HG03175 (cell line): Measurements from ENCODE around the gene SH3RF3.
"Not testable (repeated sequence)": the region's sequence is repeated elsewhere in the genome, so short reads cannot be mapped to it uniquely, and the experiment has no call there.

Experiments
- ATAC-seq: cut with Tn5 transposase; IDR thresholded peaks from one replicate; pipeline ENCODE4 v1.9.1; 2021; ENCODE audit warnings: mild to moderate bottlenecking, moderate library complexity; ENCODE audit not compliant: unreplicated experiment

Gene SH3RF3

DNA sequence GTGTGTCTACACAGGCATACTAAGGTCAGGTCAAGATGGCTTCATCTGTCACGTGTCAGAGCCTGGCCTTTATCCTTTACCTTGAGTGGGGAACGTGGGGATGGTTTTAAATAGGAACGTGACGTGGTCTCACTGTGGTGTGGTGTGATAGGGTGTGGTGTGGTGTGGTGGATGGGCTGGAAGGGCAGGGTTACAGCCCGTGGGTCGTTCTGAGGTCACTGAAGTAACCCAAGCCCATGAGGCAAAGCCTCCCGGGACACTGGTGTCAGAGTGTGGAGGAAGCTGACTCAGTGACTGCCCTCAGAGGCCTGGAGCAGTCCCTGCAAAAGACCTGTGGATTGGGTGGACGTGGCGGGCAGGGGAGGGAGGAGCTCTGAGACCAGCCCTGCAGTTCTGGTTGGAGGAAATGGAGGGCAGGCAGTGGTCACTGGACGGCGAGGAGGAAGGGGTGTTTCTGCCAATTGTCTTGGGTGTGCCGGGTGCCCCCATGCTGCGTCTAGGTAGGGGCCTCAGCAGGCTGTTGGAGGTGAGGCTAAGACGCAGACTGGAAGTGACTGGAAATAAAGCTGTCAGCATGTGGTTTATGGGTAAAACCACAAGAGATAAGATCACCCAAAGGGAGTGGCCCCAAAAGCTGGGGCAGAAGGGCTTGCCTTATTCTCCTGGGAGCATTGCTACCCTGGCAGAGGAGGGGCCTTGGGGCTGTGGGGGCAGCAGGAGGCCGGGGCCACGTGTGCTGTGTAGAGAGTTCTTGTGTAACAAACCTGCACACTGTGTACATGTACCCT, 84.8 kb downstream of the SH3RF3 start:
- peak; percentile 61 for ATAC-seq

GRCh38 chr2:109214651-109215371, 85.8 kb downstream of the SH3RF3 start:
- ATAC-seq = no peak

GRCh38 chr2:109215866-109216265, 86.9 kb downstream of the SH3RF3 start:
- no peak for ATAC-seq

DNA sequence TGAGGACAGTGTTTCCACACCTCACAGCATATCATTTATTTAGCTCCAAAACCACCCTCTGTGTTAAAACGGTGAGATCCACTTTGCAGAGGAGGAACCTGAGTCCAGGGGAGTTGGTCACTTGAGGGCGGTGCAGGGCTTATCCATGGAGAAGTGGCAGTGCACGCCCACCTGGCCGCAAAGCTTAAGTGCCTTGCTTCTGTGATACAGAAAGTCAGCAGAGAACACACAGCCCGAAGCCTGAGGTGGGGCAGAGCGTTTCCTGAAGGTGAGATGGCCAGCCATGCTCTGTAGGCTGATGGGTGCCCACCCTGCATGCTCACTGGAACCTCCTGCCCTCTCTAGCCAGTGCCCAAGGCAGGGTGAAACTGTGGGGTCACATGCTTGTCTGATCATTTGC, 87.3 kb downstream of the SH3RF3 start:
- ATAC-seq = no peak

- ATAC-seq = no peak
Measured at GRCh38 chr2:109217362-109218086, 88.5 kb downstream of the SH3RF3 start.

DNA sequence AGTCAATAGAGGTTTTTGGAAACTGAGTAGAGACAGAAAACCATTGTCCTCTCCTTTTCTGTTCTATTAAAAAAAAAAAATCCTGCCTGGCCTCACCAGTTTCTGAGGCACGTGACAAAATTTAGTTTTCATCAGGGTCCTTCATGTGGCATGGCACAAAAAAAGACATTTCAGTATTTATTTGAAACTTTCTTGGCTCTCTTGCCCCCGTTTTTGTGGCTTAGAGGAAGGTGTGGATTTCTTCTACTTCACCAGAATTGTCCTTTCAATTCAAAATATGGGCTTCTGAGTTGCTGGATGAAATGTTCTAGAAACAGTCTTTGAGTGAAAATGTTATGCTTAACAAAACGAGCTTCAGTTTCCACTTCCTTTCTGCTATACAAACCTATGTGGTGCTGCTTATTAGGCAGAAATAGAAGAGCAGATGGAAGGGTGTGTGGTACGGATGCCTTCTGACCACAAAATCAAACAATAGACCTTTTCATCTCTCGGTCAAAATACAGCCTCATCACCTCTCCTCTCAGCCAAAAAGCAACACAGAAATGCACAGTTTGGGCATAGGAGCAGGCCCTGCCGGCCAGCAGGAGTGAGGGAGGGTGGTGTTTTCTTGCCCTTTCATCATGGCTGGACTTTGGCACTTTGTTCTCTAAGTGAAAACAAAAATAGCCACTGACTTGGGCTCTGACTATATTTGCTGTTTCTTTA, 89.2 kb downstream of the SH3RF3 start:
- peak; percentile 56 for ATAC-seq

GRCh38 chr2:109218792-109219126, 89.8 kb downstream of the SH3RF3 start:
- no peak for ATAC-seq

- no peak for ATAC-seq
Measured at GRCh38 chr2:109220860-109221259, 91.9 kb downstream of the SH3RF3 start.

GRCh38 chr2:109221316-109221715, 92.3 kb downstream of the SH3RF3 start:
- not testable (repeated sequence) for ATAC-seq

- ATAC-seq = no peak
Measured at GRCh38 chr2:109222422-109222821, 93.4 kb downstream of the SH3RF3 start.

DNA sequence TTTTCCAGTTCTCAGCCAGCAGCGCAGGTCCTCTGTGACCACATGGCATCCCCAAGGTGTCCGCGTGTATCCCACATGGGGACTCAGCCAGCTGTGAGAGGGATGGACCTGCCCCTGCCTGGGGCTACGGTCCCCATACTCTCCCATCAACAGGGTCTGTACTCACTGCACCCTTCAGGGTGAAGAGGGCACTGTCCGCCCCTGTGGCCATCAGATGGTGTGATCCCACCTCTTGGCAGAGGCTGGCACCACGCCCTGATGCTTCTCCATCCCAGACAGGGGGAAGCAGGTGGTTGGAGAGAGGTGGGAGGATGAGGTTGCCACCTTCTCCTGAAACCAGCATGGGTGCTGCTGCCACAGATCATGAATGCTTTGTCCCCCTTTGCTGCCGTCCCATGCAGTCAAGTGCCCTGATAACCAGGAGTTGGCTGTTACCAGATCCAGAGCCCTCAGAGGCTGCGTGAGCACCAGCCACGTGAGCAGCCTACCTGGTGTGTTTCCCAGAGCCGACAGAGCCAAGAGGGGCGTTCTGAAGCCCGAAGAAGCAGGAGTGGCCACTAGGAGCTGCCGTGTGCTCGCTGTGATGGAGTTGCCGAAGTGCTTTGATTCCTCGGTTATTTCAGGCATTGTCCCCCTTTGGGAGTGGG, 93.9 kb downstream of the SH3RF3 start:
- no peak for ATAC-seq

DNA sequence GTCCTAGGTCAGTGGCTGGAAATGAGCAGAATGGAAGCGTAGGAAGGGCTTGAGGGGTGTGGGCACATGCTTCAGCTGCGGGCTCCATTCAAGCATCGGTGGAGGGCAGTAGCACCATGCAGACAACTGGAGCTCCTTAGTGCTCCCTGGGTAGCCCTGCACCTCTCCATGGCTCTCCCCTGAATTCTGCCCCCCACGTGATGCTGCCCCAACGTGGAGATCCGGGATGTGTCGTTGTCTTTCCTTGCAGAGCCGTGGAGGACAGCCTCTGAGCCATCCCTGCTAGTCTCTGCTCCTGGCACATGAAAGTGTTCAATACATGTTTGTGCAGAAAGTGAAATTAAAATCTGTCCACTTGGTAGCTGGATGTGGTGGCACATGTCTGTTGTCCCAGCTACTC, 94.5 kb downstream of the SH3RF3 start:
- ATAC-seq = no peak

GRCh38 chr2:109224341-109224740, 95.3 kb downstream of the SH3RF3 start:
- not testable (repeated sequence) for ATAC-seq

DNA sequence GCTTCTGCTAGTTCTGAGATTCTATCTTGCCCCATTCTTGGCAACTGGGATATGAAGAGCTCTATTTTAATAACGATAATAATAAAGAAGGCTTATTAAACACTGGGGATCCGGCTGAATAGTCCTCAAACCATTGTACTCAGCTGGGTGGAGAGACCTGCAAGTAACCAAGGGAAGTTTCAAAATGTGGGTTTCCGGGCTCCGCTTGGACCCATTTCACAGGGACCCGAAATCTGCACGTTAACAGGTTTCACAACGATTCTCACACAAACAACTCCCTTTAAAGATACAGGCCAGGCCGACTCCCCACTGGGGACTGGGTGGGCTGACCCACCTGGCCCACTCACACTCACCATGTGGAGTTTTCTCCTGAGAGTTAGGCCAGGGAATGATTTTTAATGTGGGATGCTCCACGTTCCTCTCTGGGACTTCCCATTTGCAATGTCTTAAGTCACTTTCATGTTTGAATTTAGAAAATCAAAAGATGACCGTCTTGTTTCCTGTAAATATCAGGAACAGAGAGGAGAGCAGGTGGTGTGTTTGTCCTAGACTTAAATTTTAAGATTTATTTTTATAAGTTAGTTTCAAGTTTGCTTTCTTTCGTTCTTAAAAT, 96.3 kb downstream of the SH3RF3 start:
- no peak for ATAC-seq

DNA sequence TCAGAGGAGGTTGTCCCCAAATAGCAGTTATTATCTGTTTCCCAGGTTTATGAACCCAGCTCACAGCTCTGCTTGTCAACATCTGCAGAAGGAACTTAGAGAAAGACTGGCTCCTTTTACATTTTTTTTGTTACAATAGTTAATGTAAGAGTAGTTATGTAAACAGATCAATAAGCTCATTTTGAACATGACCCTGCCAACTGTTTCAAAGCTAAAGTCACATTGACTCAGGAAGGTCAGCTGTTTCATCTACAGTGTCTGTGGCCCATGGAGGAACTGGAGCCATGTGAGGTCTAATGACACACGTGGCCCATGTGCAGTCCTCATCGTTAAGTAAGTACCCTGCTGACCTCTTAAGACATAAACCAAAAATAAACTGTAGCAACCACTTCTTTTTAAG, 97.1 kb downstream of the SH3RF3 start:
- no peak for ATAC-seq

GRCh38 chr2:109226622-109227021, 97.6 kb downstream of the SH3RF3 start:
- ATAC-seq = no peak

- no peak for ATAC-seq
Measured at GRCh38 chr2:109229094-109229675, 100.2 kb downstream of the SH3RF3 start.

DNA sequence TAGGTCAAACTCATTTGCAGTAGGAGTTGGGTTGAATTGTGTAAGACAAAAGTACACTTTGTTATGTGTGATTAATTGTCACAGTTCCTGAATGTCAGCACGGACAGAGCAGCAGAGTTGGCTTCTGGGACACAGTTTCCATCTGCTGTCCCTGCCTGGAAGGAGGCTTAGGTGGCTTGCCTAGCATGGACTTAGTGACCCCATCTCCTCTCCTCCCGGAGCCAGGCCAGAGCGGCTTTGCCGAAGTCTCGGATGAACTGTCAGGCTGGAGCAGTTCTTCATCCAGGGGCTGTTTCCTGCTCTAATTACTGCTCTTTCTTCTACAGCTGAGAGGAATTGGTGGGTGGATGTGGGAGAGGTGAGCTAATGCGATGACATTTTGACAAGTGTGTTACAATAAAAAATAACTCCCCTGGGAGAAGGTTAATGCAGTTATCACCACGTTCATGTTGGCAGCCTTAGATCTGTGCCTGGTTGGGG, 102.0 kb downstream of the SH3RF3 start:
- ATAC-seq = no peak

- ATAC-seq = no peak
Measured at GRCh38 chr2:109231428-109231827, 102.4 kb downstream of the SH3RF3 start.
